ENCODE results near the gene PIGC. TPM values are rescaled to one million over a fixed set of nuclear protein-coding genes. Genes with fewer than 3 reads are reported as not detected.

Gene PIGC
- total RNA-seq, 1 donor from 2014 or later = 20.4 TPM

GRCh38 chr1:172410027-172410426 lies 33.8 kb downstream of the PIGC start:
- H3K27ac Mint-ChIP-seq = no peak overlapping the region
- peaks cover 2% of the 10 kb centered on the region for H3K4me1 Mint-ChIP-seq
- H3K9me3 Mint-ChIP-seq = no peaks in the 10 kb centered on the region
- DNase-seq = no peak
- H3K4me3 Mint-ChIP-seq = no peak overlapping the region
- intact Hi-C loops (cut with micrococcal nuclease) = no loop called here
- peaks cover 6% of the 10 kb centered on the region for H3K27me3 Mint-ChIP-seq
- H3K36me3 Mint-ChIP-seq (ENCODE audit: low read depth) = no peaks in the 10 kb centered on the region

GRCh38 chr1:172408958-172409357 lies 34.9 kb downstream of the PIGC start:
- intact Hi-C loops (cut with micrococcal nuclease) = no loop called here
- Mint-ChIP-seq H3K27ac (no peak overlapping the region), H3K27me3 (peaks cover 6% of the 10 kb centered on the region), H3K36me3 (ENCODE audit: low read depth) (no peaks in the 10 kb centered on the region), H3K4me1 (peaks cover 2% of the 10 kb centered on the region), H3K9me3 (no peaks in the 10 kb centered on the region), H3K4me3 (no peak overlapping the region)
- no peak for DNase-seq

GRCh38 chr1:172406968-172407367 lies 36.9 kb downstream of the PIGC start:
- DNase-seq = no peak
- Mint-ChIP-seq H3K27ac (no peak overlapping the region), H3K9me3 (no peaks in the 10 kb centered on the region), H3K36me3 (ENCODE audit: low read depth) (no peaks in the 10 kb centered on the region), H3K27me3 (peaks cover 6% of the 10 kb centered on the region), H3K4me3 (no peak overlapping the region), H3K4me1 (peaks cover 5% of the 10 kb centered on the region)
- intact Hi-C loops (cut with micrococcal nuclease) = no loop called here

GRCh38 chr1:172405912-172406311 lies 38.0 kb downstream of the PIGC start:
- Mint-ChIP-seq H3K4me3 (no peak overlapping the region), H3K27ac (no peak overlapping the region), H3K9me3 (no peaks in the 10 kb centered on the region), H3K4me1 (peaks cover 3% of the 10 kb centered on the region), H3K36me3 (ENCODE audit: low read depth) (no peaks in the 10 kb centered on the region), H3K27me3 (peaks cover 6% of the 10 kb centered on the region)
- intact Hi-C loops (cut with micrococcal nuclease) = no loop called here
- DNase-seq = no peak

GRCh38 chr1:172404121-172404520 lies 39.7 kb downstream of the PIGC start:
- Mint-ChIP-seq H3K27ac (no peak overlapping the region), H3K9me3 (no peaks in the 10 kb centered on the region), H3K4me1 (peaks cover 19% of the 10 kb centered on the region), H3K27me3 (peaks cover 6% of the 10 kb centered on the region), H3K36me3 (ENCODE audit: low read depth) (no peaks in the 10 kb centered on the region), H3K4me3 (no peak overlapping the region)
- intact Hi-C loops (cut with micrococcal nuclease) = no loop called here
- DNase-seq = no peak

- Mint-ChIP-seq H3K27me3 (peaks cover 6% of the 10 kb centered on the region), H3K4me1 (peaks cover 30% of the 10 kb centered on the region), H3K9me3 (no peaks in the 10 kb centered on the region), H3K27ac (no peak overlapping the region), H3K36me3 (ENCODE audit: low read depth) (no peaks in the 10 kb centered on the region), H3K4me3 (no peak overlapping the region)
- DNase-seq = no peak
- intact Hi-C loops (cut with micrococcal nuclease) = no loop called here
Measured at GRCh38 chr1:172402878-172403569, 40.8 kb downstream of the PIGC start.

GRCh38 chr1:172401892-172402291 lies 42.0 kb downstream of the PIGC start:
- H3K4me3 Mint-ChIP-seq = no peak overlapping the region
- intact Hi-C loops (cut with micrococcal nuclease) = no loop called here
- DNase-seq = no peak
- no peaks in the 10 kb centered on the region for H3K9me3 Mint-ChIP-seq
- no peaks in the 10 kb centered on the region for H3K36me3 Mint-ChIP-seq (ENCODE audit: low read depth)
- H3K27ac Mint-ChIP-seq = no peak overlapping the region
- H3K4me1 Mint-ChIP-seq = peaks cover 35% of the 10 kb centered on the region
- peaks cover 2% of the 10 kb centered on the region for H3K27me3 Mint-ChIP-seq

DNA sequence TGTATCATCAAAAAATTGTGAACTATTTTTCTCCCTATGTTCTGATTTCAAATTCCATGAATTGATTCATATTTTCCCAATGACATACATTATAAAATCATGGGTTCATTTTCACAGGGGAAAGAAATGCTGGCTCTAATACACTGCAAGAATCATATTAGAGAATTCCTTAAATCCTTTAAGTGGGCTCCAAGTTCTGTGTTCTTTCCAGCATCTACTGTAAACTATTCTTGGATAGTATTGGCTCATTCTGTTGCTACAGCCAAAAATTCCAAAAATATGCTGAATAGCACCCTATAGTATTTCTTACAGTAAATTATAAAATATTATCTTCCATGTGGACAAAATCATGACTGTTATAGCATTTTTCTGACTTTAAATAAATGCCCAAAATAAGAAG lies 42.4 kb downstream of the PIGC start:
- H3K4me3 Mint-ChIP-seq = no peak overlapping the region
- no peaks in the 10 kb centered on the region for H3K9me3 Mint-ChIP-seq
- peaks cover 35% of the 10 kb centered on the region for H3K4me1 Mint-ChIP-seq
- no peak for DNase-seq
- no peak overlapping the region for H3K27ac Mint-ChIP-seq
- intact Hi-C loops (cut with micrococcal nuclease) = no loop called here
- peaks cover 2% of the 10 kb centered on the region for H3K27me3 Mint-ChIP-seq
- H3K36me3 Mint-ChIP-seq (ENCODE audit: low read depth) = no peaks in the 10 kb centered on the region

GRCh38 chr1:172400722-172401105 lies 43.2 kb downstream of the PIGC start:
- Mint-ChIP-seq H3K9me3 (no peaks in the 10 kb centered on the region), H3K36me3 (ENCODE audit: low read depth) (no peaks in the 10 kb centered on the region), H3K4me1 (peaks cover 37% of the 10 kb centered on the region), H3K27ac (no peak overlapping the region), H3K4me3 (no peak overlapping the region), H3K27me3 (no peaks in the 10 kb centered on the region)
- DNase-seq = no peak
- intact Hi-C loops (cut with micrococcal nuclease) = no loop called here

DNA sequence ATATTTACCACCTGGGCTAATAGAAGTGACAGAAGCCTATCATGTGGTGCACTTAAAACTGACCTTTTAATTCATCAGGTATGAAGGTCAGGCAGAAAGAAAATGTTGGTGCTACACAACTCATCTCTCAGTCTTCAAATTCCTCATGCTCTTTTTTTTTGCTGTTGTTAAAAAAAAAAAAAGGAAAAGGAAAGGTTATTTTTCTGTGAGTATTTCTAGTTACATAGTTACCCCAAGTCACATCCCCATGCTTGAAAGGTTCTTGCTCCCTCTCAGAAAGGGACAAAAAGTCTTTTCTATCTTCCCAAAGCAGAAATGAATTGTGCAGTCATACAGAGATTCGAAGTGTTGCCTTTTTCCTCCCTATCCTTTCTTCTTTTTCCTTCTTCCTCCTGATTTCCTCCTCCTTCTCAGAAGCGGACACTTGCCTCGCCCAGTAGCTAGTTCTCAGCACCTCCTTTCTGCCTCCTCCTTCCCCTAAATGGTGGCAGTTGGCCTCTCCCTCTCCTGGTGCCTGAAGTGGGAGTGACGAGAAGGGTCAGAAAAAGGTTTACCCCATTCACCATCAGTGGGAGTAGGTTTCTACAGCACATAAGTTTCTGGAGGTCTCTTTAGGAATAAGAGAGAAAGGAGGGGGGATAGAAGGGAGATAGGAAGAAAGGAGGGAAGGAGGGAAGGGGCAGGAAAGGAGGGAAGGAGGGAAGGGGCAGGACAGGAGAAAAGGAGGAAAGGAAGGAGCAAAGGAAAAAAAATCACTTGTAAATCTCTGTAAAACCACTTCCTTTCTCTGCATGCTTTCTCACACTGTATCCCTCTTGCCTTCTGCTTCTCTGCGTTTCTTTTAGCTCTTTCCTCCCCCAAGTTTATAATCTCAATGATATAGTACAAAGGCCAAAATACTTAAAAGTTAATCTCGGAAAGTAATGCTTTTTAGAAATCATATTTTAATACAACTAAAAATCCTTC lies 43.8 kb downstream of the PIGC start:
- H3K9me3 Mint-ChIP-seq = no peaks in the 10 kb centered on the region
- H3K36me3 Mint-ChIP-seq (ENCODE audit: low read depth) = no peaks in the 10 kb centered on the region
- DNase-seq = no peak
- peaks cover 38% of the 10 kb centered on the region for H3K4me1 Mint-ChIP-seq
- H3K27me3 Mint-ChIP-seq = no peaks in the 10 kb centered on the region
- peak overlapping the region; percentile 61 for H3K27ac Mint-ChIP-seq
- H3K4me3 Mint-ChIP-seq = peak overlapping the region; percentile 7
- intact Hi-C loops (cut with micrococcal nuclease) = loop anchor here (1.0 to 5.0 kb wide), 4 partner anchors 219 to 397 kb away; no protein-coding TSS in a partner anchor

DNA sequence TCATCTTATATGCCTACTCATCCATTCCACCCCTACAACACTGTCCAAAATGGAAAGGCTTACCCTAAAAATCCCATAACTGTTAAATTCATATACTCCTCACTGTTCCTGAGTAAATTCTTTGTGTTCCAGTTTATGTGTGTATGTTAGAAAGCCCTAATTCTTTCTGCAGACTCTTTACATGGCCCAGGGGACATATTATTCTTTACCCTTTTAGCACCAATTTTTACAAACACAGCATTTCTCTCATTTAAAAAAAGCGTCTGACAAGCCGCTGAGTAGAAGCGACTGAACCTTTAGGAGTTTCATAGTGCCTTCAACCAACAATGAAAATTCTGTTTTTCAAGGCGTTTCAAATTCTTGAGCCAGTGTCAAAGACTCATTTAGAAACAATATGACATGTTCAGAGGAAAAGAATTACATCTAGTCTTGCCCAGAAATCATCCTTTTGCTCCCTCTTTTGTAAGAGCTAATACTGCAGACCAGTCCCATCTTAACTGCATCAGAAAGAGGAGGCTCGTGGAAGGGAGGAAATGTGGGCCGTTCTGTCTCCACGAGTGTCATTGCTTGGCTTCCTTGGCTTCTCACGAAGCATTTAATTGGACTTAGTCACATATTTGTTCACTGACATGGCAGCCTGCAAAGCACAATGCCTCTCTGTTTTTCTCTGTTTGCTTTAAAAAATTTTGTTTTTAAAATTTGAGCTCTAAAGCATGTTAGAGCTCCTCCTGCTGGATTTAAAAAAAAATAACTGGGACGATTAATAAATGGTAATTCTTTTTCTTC lies 44.7 kb downstream of the PIGC start:
- intact Hi-C loops (cut with micrococcal nuclease) = loop anchor here (1.0 to 5.0 kb wide), 4 partner anchors 218 to 396 kb away; no protein-coding TSS in a partner anchor
- H3K9me3 Mint-ChIP-seq = no peaks in the 10 kb centered on the region
- peak overlapping the region; percentile 61 for H3K27ac Mint-ChIP-seq
- peak overlapping the region; percentile 7 for H3K4me3 Mint-ChIP-seq
- H3K4me1 Mint-ChIP-seq = peaks cover 46% of the 10 kb centered on the region
- peak; percentile 72 for DNase-seq
- no peaks in the 10 kb centered on the region for H3K36me3 Mint-ChIP-seq (ENCODE audit: low read depth)
- H3K27me3 Mint-ChIP-seq = no peaks in the 10 kb centered on the region

DNA sequence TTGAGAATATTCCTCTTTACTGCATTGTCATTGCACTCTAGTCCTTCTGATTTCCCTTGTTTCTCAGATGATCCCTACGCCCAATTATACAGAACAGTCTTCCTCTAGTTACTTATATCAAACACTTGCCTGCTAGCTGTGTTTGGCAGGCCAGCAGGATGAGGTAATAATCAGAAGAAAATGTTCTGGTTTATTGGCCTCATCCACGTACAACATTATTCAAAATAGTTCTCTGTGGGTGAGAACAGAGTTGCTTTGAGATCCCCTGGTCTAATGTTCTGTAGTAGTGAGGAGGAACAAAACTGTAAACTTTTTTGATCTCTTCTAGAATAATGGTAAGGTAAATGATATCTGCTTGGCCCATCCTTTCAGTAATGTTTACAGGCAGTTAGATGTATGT lies 45.7 kb downstream of the PIGC start:
- Mint-ChIP-seq H3K27me3 (no peaks in the 10 kb centered on the region), H3K4me3 (no peak overlapping the region), H3K9me3 (no peaks in the 10 kb centered on the region), H3K4me1 (peaks cover 52% of the 10 kb centered on the region), H3K36me3 (ENCODE audit: low read depth) (no peaks in the 10 kb centered on the region), H3K27ac (no peak overlapping the region)
- intact Hi-C loops (cut with micrococcal nuclease) = loop anchor here (2.0 to 5.0 kb wide), 3 partner anchors 217 to 395 kb away; no protein-coding TSS in a partner anchor
- DNase-seq = no peak

GRCh38 chr1:172397633-172398032 lies 46.2 kb downstream of the PIGC start:
- DNase-seq = no peak
- Mint-ChIP-seq H3K27me3 (no peaks in the 10 kb centered on the region), H3K36me3 (ENCODE audit: low read depth) (no peaks in the 10 kb centered on the region), H3K27ac (no peak overlapping the region), H3K4me3 (no peak overlapping the region), H3K9me3 (no peaks in the 10 kb centered on the region), H3K4me1 (peaks cover 55% of the 10 kb centered on the region)
- intact Hi-C loops (cut with micrococcal nuclease) = loop anchor here (1.0 to 5.0 kb wide), 4 partner anchors 59 to 395 kb away; no protein-coding TSS in a partner anchor
